PC-9 (cell line): Measurements from ENCODE around the gene ADH4. TPM values are rescaled to one million over a fixed set of nuclear protein-coding genes. Genes with fewer than 3 reads are reported as not detected.

Experiments used
- BruUV-seq: library from RNA; stranded (reverse); fragments of 400-500 nt; replicated peaks from 2 replicates; lab custom pipeline; 2021; lab: Mats Ljungman, UMichigan
- CTCF ChIA-PET: fragments of 300-600 bp; sonication (Branson Sonifier 250); formaldehyde crosslinking; loops from one replicate; lab custom pipeline; 2022; ENCODE audit warnings: antibody characterized with exemption; lab: Charles Lee
- POLR2A ChIA-PET: fragments of 300-600 bp; sonication (Branson Sonifier 250); formaldehyde crosslinking; loops from one replicate; lab custom pipeline; 2022; ENCODE audit warnings: antibody characterized with exemption; ENCODE audit not compliant: unreplicated experiment; lab: Charles Lee
- DNase-seq, 2 experiments: peaks; one replicate each; pipeline versions ENCODE4 v3.0.0 to v3.0.0-alpha.2; 2015 to 2022; ENCODE audit warnings: mixed read lengths in 1 of 2
- H2AFZ ChIP-seq: fragments of 200-600 bp; sonication (generic); 2 replicates; pipeline ENCODE4 v1.8.1; 2017; ENCODE audit warnings: antibody characterized with exemption
- H3F3A ChIP-seq: fragments of 200-600 bp; sonication (generic); 2 replicates; pipeline ENCODE4 v1.8.1; 2017; ENCODE audit warnings: antibody characterized with exemption, mild to moderate bottlenecking, low read depth; ENCODE audit not compliant: insufficient read depth
- H3K27ac ChIP-seq: fragments of 200-600 bp; sonication (generic); 2 replicates; pipeline ENCODE4 v1.6.1; 2016; ENCODE audit warnings: mixed run types
- H3K27me3 ChIP-seq: fragments of 200-600 bp; sonication (generic); 2 replicates; pipeline ENCODE4 v1.6.1; 2016; ENCODE audit warnings: low read depth, mixed run types; ENCODE audit not compliant: insufficient read depth
- H3K36me3 ChIP-seq: fragments of 200-600 bp; sonication (generic); 2 replicates; pipeline ENCODE4 v1.6.1; 2016; ENCODE audit warnings: low read depth, mixed run types
- H3K4me1 ChIP-seq: fragments of 200-600 bp; sonication (generic); replicated peaks from 2 replicates; pipeline ENCODE4 v1.6.1; 2016; ENCODE audit warnings: mixed run types; ENCODE audit not compliant: insufficient read depth
- H3K4me2 ChIP-seq: fragments of 200-600 bp; sonication (generic); 2 replicates; pipeline ENCODE4 v1.6.1; 2017; ENCODE audit warnings: mixed run types
- H3K4me3 ChIP-seq: fragments of 200-600 bp; sonication (generic); 2 replicates; pipeline ENCODE4 v1.6.1; 2016; ENCODE audit warnings: mixed run types
- H3K79me2 ChIP-seq: fragments of 200-600 bp; sonication (generic); 2 replicates; pipeline ENCODE4 v1.6.1; 2017; ENCODE audit warnings: low read depth, mixed run types
- H3K9me2 ChIP-seq: fragments of 200-600 bp; sonication (generic); 2 replicates; pipeline ENCODE4 v1.8.1; 2017; ENCODE audit warnings: mild to moderate bottlenecking; ENCODE audit not compliant: insufficient read depth
- H3K9me3 ChIP-seq: fragments of 200-600 bp; sonication (generic); 2 replicates; pipeline ENCODE4 v1.8.1; 2016; ENCODE audit warnings: low read depth; ENCODE audit not compliant: insufficient read depth
- H4K20me1 ChIP-seq: fragments of 200-600 bp; sonication (generic); 2 replicates; pipeline ENCODE4 v1.8.1; 2017; ENCODE audit not compliant: insufficient read depth
- CTCF ChIP-seq: fragments of 200-600 bp; sonication (generic); conservative IDR thresholded peaks from 2 replicates; pipeline ENCODE4 v1.6.1; 2017; ENCODE audit warnings: mixed run types, antibody characterized with exemption, mild to moderate bottlenecking, moderate library complexity
- EZH2 ChIP-seq: fragments of 200-600 bp; sonication (generic); IDR thresholded peaks from 2 replicates; pipeline ENCODE4 v1.8.0; 2017; ENCODE audit warnings: antibody characterized with exemption, low read depth
- intact Hi-C: fragments of 100-400 bp; cut with micrococcal nuclease; formaldehyde crosslinking; loops from one replicate; pipeline ENCODE4 v1.10.0; 2022; ENCODE audit not compliant: unreplicated experiment
- total RNA-seq: library from RNA; stranded (reverse); gene quantifications from 2 replicates; pipeline ENCODE4 v1.2.3, GENCODE V29; 2021

ADH4 gene
- total RNA-seq, 1 experiment from 2014 or later = not detected

DNA sequence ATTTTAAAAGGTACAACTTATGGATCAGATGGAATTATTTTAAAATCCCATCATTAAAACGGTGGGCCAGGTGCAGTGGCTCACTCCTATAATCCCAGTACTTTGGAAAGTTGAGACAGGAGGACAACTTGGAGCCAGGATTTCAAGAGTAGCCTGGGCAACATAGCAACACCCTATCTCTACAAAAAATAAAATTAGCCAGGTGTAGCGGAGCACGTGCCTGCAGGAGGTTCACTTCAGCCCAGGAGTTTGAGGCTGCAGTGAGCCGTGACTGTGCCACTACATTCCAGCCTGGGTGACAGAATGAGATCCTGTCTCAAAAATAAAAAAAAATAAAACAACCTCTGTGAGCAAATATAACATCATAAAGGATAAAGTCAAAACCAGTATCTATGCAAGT, 66.9 kb downstream of the ADH4 start:
- no peaks in the 10 kb centered on the region for H3K79me2 ChIP-seq
- no peaks in the 10 kb centered on the region for H3K4me1 ChIP-seq
- no peak for DNase-seq
- H2AFZ ChIP-seq = no peak overlapping the region
- intact Hi-C loops = no loop called here
- no peaks in the 10 kb centered on the region for H3K9me3 ChIP-seq
- no peaks in the 10 kb centered on the region for H4K20me1 ChIP-seq
- no peaks in the 10 kb centered on the region for H3F3A ChIP-seq
- H3K4me3 ChIP-seq = no peak overlapping the region
- H3K27me3 ChIP-seq = no peaks in the 10 kb centered on the region
- ChIA-PET POLR2A (no interaction called here), CTCF (no interaction called here)
- H3K36me3 ChIP-seq = peaks cover 22% of the 10 kb centered on the region
- no peak overlapping the region for H3K4me2 ChIP-seq
- no peaks in the 10 kb centered on the region for H3K9me2 ChIP-seq
- TF ChIP-seq EZH2 = no peak
- no peak for TF ChIP-seq CTCF
- BruUV-seq = no TSS peak
- no peak overlapping the region for H3K27ac ChIP-seq

DNA sequence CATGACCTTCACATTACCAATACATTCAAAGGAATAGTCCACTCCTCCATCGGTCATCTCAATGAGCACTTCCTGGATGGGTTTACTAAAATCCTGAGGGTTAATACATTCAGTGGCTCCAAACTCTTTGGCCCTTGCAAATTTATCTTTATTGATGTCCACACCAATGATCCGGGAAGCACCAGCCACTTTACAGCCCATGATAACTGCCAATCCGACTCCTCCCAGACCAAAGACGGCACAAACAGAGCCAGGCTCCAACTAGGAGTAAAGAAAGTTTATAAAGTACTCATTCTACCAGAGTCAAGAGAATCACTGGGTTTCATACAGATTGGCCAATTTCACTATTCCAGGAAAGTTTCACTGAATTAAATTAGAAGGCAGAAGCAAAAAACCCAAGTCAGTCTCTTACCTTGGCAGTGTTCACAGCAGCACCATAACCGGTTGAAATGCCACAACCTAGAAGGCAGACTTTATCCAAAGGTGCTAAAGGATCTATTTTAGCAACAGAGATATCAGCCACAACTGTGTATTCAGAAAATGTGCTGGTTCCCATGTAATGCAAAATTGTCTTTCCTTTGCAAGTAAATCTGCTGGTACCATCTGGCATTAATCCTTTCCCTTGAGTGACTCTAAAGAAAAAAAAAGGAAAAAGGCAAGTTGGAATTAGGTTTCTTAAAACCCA, 67.7 kb downstream of the ADH4 start:
- Histone ChIP-seq H3K27me3 (no peaks in the 10 kb centered on the region), H3K4me2 (no peak overlapping the region), H3K4me1 (no peaks in the 10 kb centered on the region), H3F3A (no peaks in the 10 kb centered on the region; the same call in 1 of the 2 replicates), H3K9me3 (no peaks in the 10 kb centered on the region), H3K9me2 (no peaks in the 10 kb centered on the region), H4K20me1 (no peaks in the 10 kb centered on the region), H3K79me2 (no peaks in the 10 kb centered on the region), H2AFZ (no peak overlapping the region), H3K4me3 (no peak overlapping the region), H3K27ac (no peak overlapping the region), H3K36me3 (peaks cover 22% of the 10 kb centered on the region)
- CTCF ChIA-PET = no interaction called here
- DNase-seq = no peak
- intact Hi-C loops = no loop called here
- no TSS peak for BruUV-seq
- POLR2A ChIA-PET = no interaction called here
- TF ChIP-seq EZH2 = no peak
- no peak for TF ChIP-seq CTCF

DNA sequence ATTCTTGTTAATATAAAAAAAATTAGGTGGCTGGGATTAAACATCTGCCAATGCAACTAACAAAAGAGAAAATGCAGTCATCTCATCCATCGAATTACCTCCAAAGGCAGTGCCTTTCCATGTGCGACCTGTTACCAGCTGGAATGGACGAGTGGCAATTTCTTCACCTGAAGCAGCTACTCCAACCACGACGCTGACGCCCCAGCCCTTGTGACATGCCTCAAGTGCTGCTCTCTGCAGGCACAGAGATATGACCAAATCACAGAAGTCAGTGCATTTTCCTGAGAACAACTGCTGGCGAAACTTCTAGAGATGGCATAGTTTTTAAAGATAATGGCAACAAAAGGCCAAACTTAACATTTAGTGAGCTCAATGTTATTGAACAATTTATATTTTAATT, 69.3 kb downstream of the ADH4 start:
- H3K79me2 ChIP-seq = no peaks in the 10 kb centered on the region
- H2AFZ ChIP-seq = no peak overlapping the region
- no peaks in the 10 kb centered on the region for H4K20me1 ChIP-seq
- no peak overlapping the region for H3K4me3 ChIP-seq
- H3K9me3 ChIP-seq = no peaks in the 10 kb centered on the region
- POLR2A ChIA-PET = interaction anchor here (0.6 kb wide), 1 partner anchor 14 kb away, joined by 10 read pairs; no protein-coding TSS in a partner anchor
- peaks cover 32% of the 10 kb centered on the region for H3K36me3 ChIP-seq
- H3K27me3 ChIP-seq = no peaks in the 10 kb centered on the region
- H3K27ac ChIP-seq = no peak overlapping the region
- H3K4me1 ChIP-seq = no peaks in the 10 kb centered on the region
- intact Hi-C loops = no loop called here
- no peak overlapping the region for H3K4me2 ChIP-seq
- no peaks in the 10 kb centered on the region; the same call in 1 of the 2 replicates for H3F3A ChIP-seq
- no peaks in the 10 kb centered on the region for H3K9me2 ChIP-seq
- CTCF ChIA-PET = interaction anchor here (0.6 kb wide), 1 partner anchor 68 kb away, joined by 8 read pairs; no protein-coding TSS in a partner anchor
- TF ChIP-seq EZH2 (no peak), CTCF (no peak)
- no peak for DNase-seq
- no TSS peak for BruUV-seq

Other genes starting within 250 kb of the ADH4 start
- gene EIF4E, start 215.2 kb downstream of the ADH4 start, total RNA-seq = 47.1 and 59.6 TPM in 2 replicates
- gene METAP1, start 148.6 kb downstream of the ADH4 start, total RNA-seq = 36.7 and 42.0 TPM in 2 replicates
- gene ADH5, start 55.5 kb downstream of the ADH4 start, total RNA-seq = 76.9 and 94.7 TPM in 2 replicates
- not detected in 2 replicates for gene ADH6, start 74.9 kb upstream of the ADH4 start, total RNA-seq
- gene ADH1A, start 146.7 kb upstream of the ADH4 start, total RNA-seq = not detected in 2 replicates
- not detected in 2 replicates for gene ADH1B, start 177.1 kb upstream of the ADH4 start, total RNA-seq
- gene ADH1C, start 208.4 kb upstream of the ADH4 start, total RNA-seq = 0.50 and 0.63 TPM in 2 replicates